ENCODE data around the gene CATSPERE.
A peak's percentile ranks its signal among the peaks of the same experiment; 100 is the strongest.

The CATSPERE gene

DNA sequence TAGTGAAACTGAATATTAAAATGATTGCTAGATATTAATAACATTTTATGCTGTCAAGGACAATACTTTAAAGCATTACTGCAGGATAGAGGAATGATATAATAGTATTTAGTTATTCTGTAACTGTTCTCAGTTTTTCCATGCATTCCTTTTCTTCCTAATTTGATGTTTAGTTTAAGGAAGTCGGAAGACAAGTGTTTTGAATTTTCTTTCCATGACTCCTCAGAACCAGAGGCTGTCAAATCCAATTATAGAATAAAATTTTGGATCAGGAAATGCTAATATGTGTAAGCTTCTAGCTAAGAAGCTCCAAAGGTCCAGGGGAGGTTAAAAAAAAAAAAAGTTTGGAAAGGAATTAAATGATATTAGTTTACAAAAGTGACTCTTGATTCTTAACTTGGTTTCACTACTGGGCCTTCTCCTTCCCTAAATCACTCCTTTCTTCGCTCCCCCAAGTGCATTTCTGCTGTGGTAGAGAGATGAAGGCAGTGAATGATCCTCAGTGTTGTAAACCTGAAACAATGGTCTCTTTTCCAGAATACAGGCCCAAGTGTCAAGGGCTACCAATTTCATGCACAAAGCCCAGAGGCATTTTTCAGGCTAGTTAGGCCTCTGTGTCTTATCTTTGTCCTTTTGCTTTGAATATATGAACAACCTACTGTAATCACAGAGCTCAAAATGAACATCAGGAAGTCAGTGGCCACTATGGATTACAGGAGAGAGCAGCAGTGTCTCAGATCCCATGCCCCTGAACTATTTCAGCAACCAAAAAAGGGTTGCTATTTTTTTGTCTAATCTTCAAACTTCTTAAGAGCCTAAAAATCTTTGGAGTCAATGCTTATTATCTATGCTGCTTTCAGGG lies 15.5 kb upstream of the CATSPERE start:
- DNase-seq (ENCODE audit: low read depth) = no peak

DNA sequence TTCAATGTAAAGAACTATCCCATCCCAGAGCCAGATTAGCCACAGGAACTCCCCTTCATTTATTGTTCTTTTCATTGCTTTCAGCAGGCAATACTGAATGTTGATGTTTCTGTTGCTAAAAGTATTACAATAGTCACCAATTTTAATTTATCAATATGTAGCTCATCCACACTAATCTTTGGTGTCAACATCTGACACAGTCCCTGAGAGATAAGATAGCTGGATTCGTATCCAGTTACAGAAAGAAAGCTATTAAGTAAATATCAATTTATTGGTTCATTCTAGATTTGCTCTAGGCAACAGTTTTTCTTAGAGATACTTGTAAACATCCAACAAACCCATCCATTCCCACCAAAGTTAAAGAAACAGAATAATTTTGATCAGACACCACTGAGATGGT lies 14.0 kb upstream of the CATSPERE start:
- TF ChIP-seq MYC (IDR thresholded peaks at IDR 0.05; ENCODE audit: low read depth, low read length) (no peak), POLR2A (IDR thresholded peaks at IDR 0.05; ENCODE audit: extremely low read depth, insufficient read length) (no peak)
- TF ChIP-seq, protein P1, sequence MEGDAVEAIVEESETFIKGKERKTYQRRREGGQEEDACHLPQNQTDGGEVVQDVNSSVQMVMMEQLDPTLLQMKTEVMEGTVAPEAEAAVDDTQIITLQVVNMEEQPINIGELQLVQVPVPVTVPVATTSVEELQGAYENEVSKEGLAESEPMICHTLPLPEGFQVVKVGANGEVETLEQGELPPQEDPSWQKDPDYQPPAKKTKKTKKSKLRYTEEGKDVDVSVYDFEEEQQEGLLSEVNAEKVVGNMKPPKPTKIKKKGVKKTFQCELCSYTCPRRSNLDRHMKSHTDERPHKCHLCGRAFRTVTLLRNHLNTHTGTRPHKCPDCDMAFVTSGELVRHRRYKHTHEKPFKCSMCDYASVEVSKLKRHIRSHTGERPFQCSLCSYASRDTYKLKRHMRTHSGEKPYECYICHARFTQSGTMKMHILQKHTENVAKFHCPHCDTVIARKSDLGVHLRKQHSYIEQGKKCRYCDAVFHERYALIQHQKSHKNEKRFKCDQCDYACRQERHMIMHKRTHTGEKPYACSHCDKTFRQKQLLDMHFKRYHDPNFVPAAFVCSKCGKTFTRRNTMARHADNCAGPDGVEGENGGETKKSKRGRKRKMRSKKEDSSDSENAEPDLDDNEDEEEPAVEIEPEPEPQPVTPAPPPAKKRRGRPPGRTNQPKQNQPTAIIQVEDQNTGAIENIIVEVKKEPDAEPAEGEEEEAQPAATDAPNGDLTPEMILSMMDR (IDR thresholded peaks at IDR 0.05; ENCODE audit: low read depth, low read length) = no peak
- H3K4me3 ChIP-seq (ENCODE audit: low read depth, low read length) = peak overlapping the region; percentile 4
- no peak for DNase-seq (ENCODE audit: low read depth)

More for the DNA sequence above, 15.5 kb upstream of the CATSPERE start:
- TF ChIP-seq POLR2A (IDR thresholded peaks at IDR 0.05; ENCODE audit: extremely low read depth, insufficient read length) (no peak), MYC (IDR thresholded peaks at IDR 0.05; ENCODE audit: low read depth, low read length) (no peak)
- TF ChIP-seq, protein P1 (IDR thresholded peaks at IDR 0.05; ENCODE audit: low read depth, low read length) = no peak
- H3K4me3 ChIP-seq (ENCODE audit: low read depth, low read length) = no peak overlapping the region

DNA sequence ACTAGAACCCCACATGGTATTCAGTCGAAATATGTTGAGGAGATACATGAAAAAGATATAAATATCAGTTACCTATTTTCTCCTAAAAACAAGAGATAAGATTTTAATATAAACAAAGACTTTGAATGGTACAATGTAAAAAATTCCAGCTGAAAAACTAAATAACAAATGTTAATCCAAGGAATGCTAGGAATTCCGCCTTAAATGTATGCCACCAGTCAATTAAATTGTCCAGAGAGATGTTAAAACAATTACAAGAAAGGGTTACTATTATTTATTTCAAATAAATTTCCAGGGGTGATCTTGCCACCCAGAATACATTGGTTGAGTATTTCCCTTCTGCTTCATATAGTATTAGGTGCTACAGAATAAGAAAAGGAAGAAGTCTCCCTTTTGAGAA lies 13.5 kb upstream of the CATSPERE start:
- no peak for DNase-seq (ENCODE audit: low read depth)
- TF ChIP-seq MYC (IDR thresholded peaks at IDR 0.05; ENCODE audit: low read depth, low read length) (no peak), POLR2A (IDR thresholded peaks at IDR 0.05; ENCODE audit: extremely low read depth, insufficient read length) (no peak)
- TF ChIP-seq, protein P1 (IDR thresholded peaks at IDR 0.05; ENCODE audit: low read depth, low read length) = no peak
- TF ChIP-seq, protein P2, sequence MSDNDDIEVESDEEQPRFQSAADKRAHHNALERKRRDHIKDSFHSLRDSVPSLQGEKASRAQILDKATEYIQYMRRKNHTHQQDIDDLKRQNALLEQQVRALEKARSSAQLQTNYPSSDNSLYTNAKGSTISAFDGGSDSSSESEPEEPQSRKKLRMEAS (IDR thresholded peaks at IDR 0.05; ENCODE audit: low read depth, low read length) = no peak
- H3K4me3 ChIP-seq (ENCODE audit: low read depth, low read length) = peak overlapping the region; percentile 88

DNA sequence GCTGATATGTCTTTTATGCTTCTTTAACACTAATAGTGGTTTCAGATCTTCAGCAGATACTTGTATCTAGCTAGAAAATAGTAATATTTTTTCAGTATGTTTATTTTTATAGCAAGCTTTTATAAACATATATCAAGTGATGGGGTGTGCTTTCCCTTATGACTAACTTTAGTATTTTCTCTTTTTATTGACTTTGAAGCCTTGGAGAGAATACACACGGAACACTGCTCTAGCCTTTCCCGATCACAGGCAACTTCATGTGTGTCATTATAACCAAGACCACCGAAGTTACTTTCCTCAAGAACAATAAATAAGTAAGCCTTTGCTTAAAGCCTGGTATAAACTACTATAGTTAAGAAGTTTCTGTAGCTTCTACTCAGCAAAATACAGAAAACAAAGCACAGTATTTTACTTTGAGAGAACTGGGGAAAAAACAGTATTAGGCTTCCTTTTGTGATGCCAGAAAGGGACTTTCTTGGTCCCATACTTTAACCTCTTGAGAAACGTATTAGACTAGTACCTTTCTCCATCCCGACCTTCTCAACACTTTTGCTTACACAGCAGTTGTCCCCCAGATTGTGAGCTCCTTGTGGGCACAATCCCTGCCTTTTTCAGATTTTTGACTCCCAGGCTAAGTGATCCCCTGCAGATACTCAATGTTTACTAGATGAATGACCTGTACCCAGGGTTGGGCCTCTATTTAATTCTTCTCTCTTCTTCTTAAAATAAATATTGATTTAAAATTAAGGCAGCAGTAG lies 12.6 kb upstream of the CATSPERE start:
- DNase-seq (ENCODE audit: low read depth) = no peak
- peak overlapping the region; percentile 88 for H3K4me3 ChIP-seq (ENCODE audit: low read depth, low read length)
- TF ChIP-seq, protein P1 (IDR thresholded peaks at IDR 0.05; ENCODE audit: low read depth, low read length) = no peak
- no peak for TF ChIP-seq POLR2A (IDR thresholded peaks at IDR 0.05; ENCODE audit: extremely low read depth, insufficient read length)
- TF ChIP-seq, protein P2 (IDR thresholded peaks at IDR 0.05; ENCODE audit: low read depth, low read length) = no peak
- TF ChIP-seq MYC (IDR thresholded peaks at IDR 0.05; ENCODE audit: low read depth, low read length) = no peak

DNA sequence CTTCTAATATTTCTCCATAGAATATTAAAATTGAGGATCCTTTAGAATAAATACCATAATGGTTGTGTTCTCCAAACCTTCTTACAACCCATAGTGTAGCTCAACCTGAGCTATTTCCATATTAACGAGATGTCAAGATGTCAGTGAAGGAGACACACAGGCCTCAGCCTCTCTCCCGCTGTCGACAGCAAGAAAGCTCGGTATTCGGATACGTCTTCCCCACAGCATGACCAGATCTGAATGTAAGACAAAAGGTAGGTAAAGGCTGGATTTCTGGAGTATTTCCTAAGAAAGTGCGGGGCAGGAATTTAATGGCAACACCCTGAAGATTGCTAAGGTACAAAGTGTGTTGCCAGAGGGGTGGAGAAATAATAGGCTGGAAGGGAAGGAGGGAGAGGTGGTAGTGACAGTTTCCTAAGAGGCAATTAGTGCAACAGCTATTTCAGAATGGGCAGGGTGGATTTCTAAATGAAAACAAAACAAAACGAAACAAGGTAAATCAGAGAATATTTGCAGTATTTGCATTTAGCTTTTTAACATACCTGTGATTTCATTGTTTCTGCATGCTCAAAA lies 11.1 kb upstream of the CATSPERE start:
- DNase-seq (ENCODE audit: low read depth) = no peak
- TF ChIP-seq, protein P2 (IDR thresholded peaks at IDR 0.05; ENCODE audit: low read depth, low read length) = no peak
- TF ChIP-seq POLR2A (IDR thresholded peaks at IDR 0.05; ENCODE audit: extremely low read depth, insufficient read length) = no peak
- TF ChIP-seq MYC (IDR thresholded peaks at IDR 0.05; ENCODE audit: low read depth, low read length) = no peak
- TF ChIP-seq, protein P1 (IDR thresholded peaks at IDR 0.05; ENCODE audit: low read depth, low read length) = no peak
- H3K4me3 ChIP-seq (ENCODE audit: low read depth, low read length) = peak overlapping the region; percentile 88
